Stimulated activated naive B cell treated with anti-CD40 and anti-IgM and Interleukin-4, amounts not matched to agents 10 μg/mL and 1 μg/mL and 100 μg/mL, for 72 hours (primary cell): ENCODE results near the gene RBMS3.
"Not testable (repeated sequence)": the region's sequence is repeated elsewhere in the genome, so short reads cannot be mapped to it uniquely, and the experiment has no call there.

ENCODE experiments used
- ATAC-seq, 2 donors: fragments of 150-1000 bp; cut with Tn5 transposase; replicated peaks; 2 replicates each; pipeline ENCODE4 v1.10.0; 2021; ENCODE audit warnings: moderate library complexity in 1 of 2
- DNase-seq: peaks from one replicate; pipeline ENCODE4 v3.0.0; 2021
- H3K27ac Mint-ChIP-seq: one replicate; pipeline ENCODE4 v1.8.0; 2022; ENCODE audit warnings: mild to moderate bottlenecking, mixed read lengths
- H3K27me3 Mint-ChIP-seq, 2 donors: one replicate each; pipeline ENCODE4 v1.8.0; 2022; ENCODE audit warnings: mixed read lengths in 2 of 2
- H3K36me3 Mint-ChIP-seq, 2 donors: one replicate each; pipeline ENCODE4 v1.8.0; 2022; ENCODE audit warnings: mixed read lengths in 2 of 2, mild to moderate bottlenecking in 1 of 2
- H3K4me1 Mint-ChIP-seq, 2 donors: one replicate each; pipeline ENCODE4 v1.8.0; 2022; ENCODE audit warnings: mixed read lengths in 2 of 2, mild to moderate bottlenecking in 1 of 2
- H3K4me3 Mint-ChIP-seq, 2 donors: one replicate each; pipeline ENCODE4 v1.8.0; 2022; ENCODE audit warnings: mild to moderate bottlenecking in 2 of 2, mixed read lengths in 2 of 2, moderate library complexity in 1 of 2
- H3K9me3 Mint-ChIP-seq, 2 donors: one replicate each; pipeline ENCODE4 v1.8.0; 2022; ENCODE audit warnings: mixed read lengths in 2 of 2, mild to moderate bottlenecking in 1 of 2

The RBMS3 gene

GRCh38 chr3:29353807-29354206 lies 72.9 kb downstream of the RBMS3 start:
- ATAC-seq (no peak), DNase-seq (no peak)
- H3K9me3 Mint-ChIP-seq = no peaks in the 10 kb centered on the region
- H3K27me3 Mint-ChIP-seq = no peaks in the 10 kb centered on the region
- no peak overlapping the region for H3K4me3 Mint-ChIP-seq
- H3K36me3 Mint-ChIP-seq = no peaks in the 10 kb centered on the region
- H3K4me1 Mint-ChIP-seq = no peaks in the 10 kb centered on the region
- H3K27ac Mint-ChIP-seq = no peak overlapping the region

DNA sequence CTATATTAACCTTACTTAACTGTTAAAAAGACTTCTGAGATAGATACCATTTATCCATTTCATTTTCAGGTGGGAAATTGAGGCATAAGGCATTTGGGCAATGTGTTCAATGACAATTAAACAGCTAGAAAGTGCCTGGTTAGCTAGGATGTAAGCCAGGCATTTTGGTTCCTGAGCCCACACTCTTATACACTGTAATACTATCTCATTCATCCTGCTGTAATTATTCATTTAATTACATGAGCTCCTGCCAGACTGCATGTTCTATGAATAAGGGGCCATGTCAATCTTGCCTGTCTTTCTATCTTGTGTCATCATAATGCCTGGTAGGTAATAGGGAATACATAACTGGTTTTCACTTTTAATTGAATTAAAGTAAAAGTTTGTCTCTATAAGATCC lies 74.0 kb downstream of the RBMS3 start:
- no peak for ATAC-seq
- Mint-ChIP-seq H3K9me3 (no peaks in the 10 kb centered on the region), H3K36me3 (no peaks in the 10 kb centered on the region), H3K4me1 (no peaks in the 10 kb centered on the region), H3K4me3 (no peak overlapping the region), H3K27me3 (no peaks in the 10 kb centered on the region), H3K27ac (no peak overlapping the region)
- no peak for DNase-seq

DNA sequence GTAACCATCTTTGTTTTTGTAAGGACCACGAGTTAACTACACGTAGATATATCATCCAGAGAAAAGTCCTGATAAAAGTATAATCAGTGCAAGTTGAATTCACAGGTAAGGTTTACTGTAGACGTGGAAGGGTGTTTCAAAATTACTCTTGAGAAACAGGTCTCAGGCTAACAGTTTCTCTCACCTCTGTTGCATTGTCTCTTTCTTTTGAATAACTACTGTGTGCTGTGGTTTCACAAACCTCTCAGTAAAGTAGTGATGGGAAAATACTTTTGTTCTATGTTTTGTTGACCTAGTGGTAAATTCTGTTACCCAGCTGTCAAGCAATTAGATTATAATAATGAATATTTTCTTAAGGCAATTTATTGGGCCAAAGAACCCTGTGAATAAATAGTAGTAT lies 75.2 kb downstream of the RBMS3 start:
- no peak overlapping the region for H3K27ac Mint-ChIP-seq
- H3K9me3 Mint-ChIP-seq = peaks cover 0 to 2% of the 10 kb centered on the region in 2 donors
- ATAC-seq (no peak), DNase-seq (no peak)
- no peaks in the 10 kb centered on the region for H3K36me3 Mint-ChIP-seq
- H3K4me3 Mint-ChIP-seq = no peak overlapping the region
- no peaks in the 10 kb centered on the region for H3K27me3 Mint-ChIP-seq
- no peaks in the 10 kb centered on the region for H3K4me1 Mint-ChIP-seq

DNA sequence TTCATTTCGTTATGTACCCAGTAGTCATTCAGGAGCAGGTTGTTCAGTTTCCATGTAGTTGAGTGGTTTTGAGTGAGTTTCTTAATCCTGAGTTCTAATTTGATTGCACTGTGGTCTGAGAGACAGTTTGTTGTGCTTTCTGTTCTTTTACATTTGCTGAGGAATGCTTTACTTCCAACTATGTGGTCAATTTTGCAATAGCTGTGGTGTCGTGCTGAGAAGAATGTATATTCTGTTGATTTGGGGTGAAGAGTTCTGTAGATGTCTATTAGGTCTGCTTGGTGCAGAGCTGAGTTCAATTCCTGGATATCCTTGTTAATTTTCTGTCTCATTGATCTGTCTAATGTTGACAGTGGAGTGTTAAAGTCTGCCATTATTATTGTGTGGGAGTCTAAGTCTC lies 79.4 kb downstream of the RBMS3 start:
- not testable (repeated sequence) for H3K4me3 Mint-ChIP-seq, H3K4me1 Mint-ChIP-seq, DNase-seq, H3K36me3 Mint-ChIP-seq, H3K27me3 Mint-ChIP-seq, ATAC-seq, H3K27ac Mint-ChIP-seq, H3K9me3 Mint-ChIP-seq

- Mint-ChIP-seq H3K9me3 (peaks cover 0 to 2% of the 10 kb centered on the region in 2 donors), H3K36me3 (no peaks in the 10 kb centered on the region), H3K4me1 (peaks cover 2 to 5% of the 10 kb centered on the region in 2 donors), H3K27me3 (no peaks in the 10 kb centered on the region), H3K4me3 (no peak overlapping the region), H3K27ac (no peak overlapping the region)
- ATAC-seq (no peak), DNase-seq (no peak)
These were observed 82.2 kb downstream of the RBMS3 start for GRCh38 chr3:29363110-29363509.

- H3K9me3 Mint-ChIP-seq = peaks cover 0 to under 1% of the 10 kb centered on the region in 2 donors
- ATAC-seq (no peak), DNase-seq (no peak)
- H3K4me3 Mint-ChIP-seq = no peak overlapping the region
- no peaks in the 10 kb centered on the region for H3K27me3 Mint-ChIP-seq
- no peak overlapping the region for H3K27ac Mint-ChIP-seq
- no peaks in the 10 kb centered on the region for H3K36me3 Mint-ChIP-seq
- peaks cover 2 to 5% of the 10 kb centered on the region in 2 donors for H3K4me1 Mint-ChIP-seq
These were observed 89.2 kb downstream of the RBMS3 start for GRCh38 chr3:29370021-29370420.

DNA sequence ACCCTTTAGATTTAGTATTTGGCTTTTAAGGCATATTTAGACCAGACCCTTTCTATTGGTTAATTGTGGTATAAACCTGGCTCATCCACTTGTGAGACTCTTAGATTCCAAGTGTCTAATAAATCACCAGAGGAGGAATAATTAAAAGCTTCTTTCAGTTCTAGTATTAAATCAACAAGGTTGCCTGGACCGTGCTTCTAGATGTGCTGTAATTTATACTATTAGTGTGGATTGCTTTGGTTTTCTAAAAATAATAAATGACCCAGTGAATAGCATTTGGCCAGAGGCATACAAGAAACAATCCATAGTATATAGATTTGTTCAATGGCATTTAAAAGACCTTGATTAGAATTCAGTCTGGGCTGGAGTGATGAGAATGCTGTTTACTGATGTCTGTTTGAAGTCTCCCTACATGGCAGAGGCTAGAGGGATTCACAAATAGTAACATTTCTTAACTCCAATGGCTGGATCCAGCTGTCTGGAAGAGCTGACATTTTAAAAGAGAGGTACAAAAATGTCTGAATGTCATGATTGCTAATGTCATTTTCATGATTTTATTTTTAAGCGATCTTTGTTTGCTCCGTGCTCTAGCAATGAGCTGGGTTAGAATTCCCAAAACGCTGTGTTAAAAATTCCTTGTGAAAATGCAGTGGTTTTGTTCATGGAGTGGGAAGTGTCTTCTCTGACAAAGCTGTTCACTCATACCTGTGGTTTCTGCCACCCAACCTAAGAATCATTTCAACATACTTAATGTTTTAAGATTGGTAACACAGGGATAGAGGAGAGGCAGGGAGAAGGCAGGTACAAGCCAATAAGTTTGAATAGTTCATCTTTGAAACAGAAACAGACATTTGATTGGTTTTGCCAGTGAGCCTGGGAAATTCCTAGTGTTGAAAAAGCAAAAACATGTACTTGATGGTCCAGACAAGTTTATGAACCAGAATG lies 89.9 kb downstream of the RBMS3 start:
- ATAC-seq = no peak
- no peak for DNase-seq

DNA sequence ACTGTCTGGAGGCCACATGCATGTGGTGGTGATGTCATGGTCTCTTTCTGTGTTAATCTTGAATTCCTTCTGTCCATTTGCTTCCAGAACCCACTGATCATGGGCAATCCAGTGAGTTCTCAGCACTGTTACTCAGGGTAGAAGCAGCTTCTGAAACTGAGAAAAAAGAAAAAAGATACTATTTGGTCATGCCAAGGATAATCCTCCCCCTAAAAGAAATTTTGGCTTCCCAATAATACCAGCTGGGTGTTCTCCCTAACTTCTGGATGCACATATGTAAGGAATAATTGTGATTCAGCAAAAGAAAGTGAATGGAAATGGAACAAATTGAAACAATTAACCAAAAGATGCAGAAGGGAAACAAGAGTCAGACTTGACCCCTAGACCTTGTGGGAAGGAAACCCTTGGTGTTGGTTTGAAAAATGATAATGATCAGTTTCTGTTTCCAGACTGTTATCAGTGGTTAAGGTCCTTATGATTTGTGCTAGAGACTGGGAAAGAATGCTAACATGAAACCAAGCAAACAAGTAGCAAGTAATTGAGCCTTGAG lies 92.3 kb downstream of the RBMS3 start:
- peaks cover 0 to 2% of the 10 kb centered on the region in 2 donors for H3K9me3 Mint-ChIP-seq
- no peak for DNase-seq
- no peak overlapping the region for H3K4me3 Mint-ChIP-seq
- H3K27ac Mint-ChIP-seq = no peak overlapping the region
- no peak for ATAC-seq
- no peaks in the 10 kb centered on the region for H3K27me3 Mint-ChIP-seq
- no peaks in the 10 kb centered on the region for H3K36me3 Mint-ChIP-seq
- no peaks in the 10 kb centered on the region for H3K4me1 Mint-ChIP-seq

More for the DNA sequence above, 89.9 kb downstream of the RBMS3 start:
- H3K27me3 Mint-ChIP-seq = no peaks in the 10 kb centered on the region
- no peak overlapping the region for H3K27ac Mint-ChIP-seq
- no peaks in the 10 kb centered on the region for H3K36me3 Mint-ChIP-seq
- peaks cover 0 to under 1% of the 10 kb centered on the region in 2 donors for H3K4me1 Mint-ChIP-seq
- peaks cover 0 to 2% of the 10 kb centered on the region in 2 donors for H3K9me3 Mint-ChIP-seq
- no peak overlapping the region for H3K4me3 Mint-ChIP-seq

DNA sequence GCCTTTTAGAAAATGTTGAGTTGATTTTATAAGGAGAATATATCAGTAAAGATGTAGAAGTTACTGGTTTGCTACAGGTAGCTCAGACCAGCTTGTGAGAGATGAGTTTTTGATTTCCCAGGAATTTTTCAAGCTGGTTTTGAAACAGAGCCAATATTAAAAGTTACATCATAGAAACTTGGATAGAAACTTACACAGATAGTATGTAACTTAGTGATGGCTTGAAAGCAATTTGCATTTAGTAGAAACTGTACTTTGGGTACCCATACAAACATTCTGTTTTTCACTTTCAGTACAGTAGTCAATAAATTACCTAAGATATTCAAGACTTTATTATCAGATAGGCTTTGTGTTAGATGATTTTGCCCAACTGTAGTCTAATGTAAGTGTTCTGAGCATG lies 93.4 kb downstream of the RBMS3 start:
- no peaks in the 10 kb centered on the region for H3K4me1 Mint-ChIP-seq
- no peak overlapping the region for H3K27ac Mint-ChIP-seq
- peaks cover 0 to 2% of the 10 kb centered on the region in 2 donors for H3K9me3 Mint-ChIP-seq
- H3K27me3 Mint-ChIP-seq = no peaks in the 10 kb centered on the region
- H3K4me3 Mint-ChIP-seq = no peak overlapping the region
- H3K36me3 Mint-ChIP-seq = no peaks in the 10 kb centered on the region
- DNase-seq (no peak), ATAC-seq (no peak)

- no peak for DNase-seq
- H3K4me1 Mint-ChIP-seq = peaks cover 3 to 13% of the 10 kb centered on the region in 2 donors
- H3K36me3 Mint-ChIP-seq = no peaks in the 10 kb centered on the region
- H3K27ac Mint-ChIP-seq = no peak overlapping the region
- no peak for ATAC-seq
- H3K9me3 Mint-ChIP-seq = peaks cover 0 to 2% of the 10 kb centered on the region in 2 donors
- H3K27me3 Mint-ChIP-seq = no peaks in the 10 kb centered on the region
- no peak overlapping the region for H3K4me3 Mint-ChIP-seq
These were observed 98.2 kb downstream of the RBMS3 start for GRCh38 chr3:29379097-29379496.

DNA sequence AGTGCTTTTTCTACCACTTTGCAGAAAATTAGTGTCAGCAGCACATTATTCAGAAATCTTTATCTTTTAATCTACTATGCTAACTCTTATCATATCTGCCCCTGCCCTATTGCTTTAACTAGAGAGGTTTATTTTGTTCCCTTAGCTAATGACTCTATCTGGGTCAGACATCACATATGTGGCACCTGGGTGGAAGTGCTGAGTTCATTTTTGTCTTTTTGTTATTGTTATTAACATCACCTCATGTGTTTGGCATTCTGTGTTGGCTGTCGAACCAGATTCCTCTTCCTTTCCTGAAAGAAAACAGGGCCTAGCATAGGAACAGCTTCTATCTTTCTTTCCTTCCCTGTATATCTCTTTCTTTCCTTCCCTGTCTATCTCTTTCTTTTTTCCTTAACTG lies 100.7 kb downstream of the RBMS3 start:
- Mint-ChIP-seq H3K4me1 (peaks cover 3 to 15% of the 10 kb centered on the region in 2 donors), H3K4me3 (no peak overlapping the region), H3K27me3 (no peaks in the 10 kb centered on the region), H3K9me3 (no peaks in the 10 kb centered on the region), H3K36me3 (no peaks in the 10 kb centered on the region), H3K27ac (no peak overlapping the region)
- DNase-seq (no peak), ATAC-seq (no peak)

- ATAC-seq (no peak), DNase-seq (no peak)
- Mint-ChIP-seq H3K27me3 (no peaks in the 10 kb centered on the region), H3K4me3 (no peak overlapping the region), H3K9me3 (no peaks in the 10 kb centered on the region), H3K27ac (no peak overlapping the region), H3K4me1 (peaks cover 3 to 18% of the 10 kb centered on the region in 2 donors), H3K36me3 (no peaks in the 10 kb centered on the region)
These were observed 101.5 kb downstream of the RBMS3 start for GRCh38 chr3:29382409-29382808.

GRCh38 chr3:29382845-29383244 lies 102.0 kb downstream of the RBMS3 start:
- ATAC-seq = no peak
- H3K9me3 Mint-ChIP-seq = no peaks in the 10 kb centered on the region
- H3K4me1 Mint-ChIP-seq = peaks cover 3 to 18% of the 10 kb centered on the region in 2 donors
- H3K27ac Mint-ChIP-seq = no peak overlapping the region
- DNase-seq = no peak
- no peaks in the 10 kb centered on the region for H3K27me3 Mint-ChIP-seq
- H3K36me3 Mint-ChIP-seq = no peaks in the 10 kb centered on the region
- H3K4me3 Mint-ChIP-seq = no peak overlapping the region

DNA sequence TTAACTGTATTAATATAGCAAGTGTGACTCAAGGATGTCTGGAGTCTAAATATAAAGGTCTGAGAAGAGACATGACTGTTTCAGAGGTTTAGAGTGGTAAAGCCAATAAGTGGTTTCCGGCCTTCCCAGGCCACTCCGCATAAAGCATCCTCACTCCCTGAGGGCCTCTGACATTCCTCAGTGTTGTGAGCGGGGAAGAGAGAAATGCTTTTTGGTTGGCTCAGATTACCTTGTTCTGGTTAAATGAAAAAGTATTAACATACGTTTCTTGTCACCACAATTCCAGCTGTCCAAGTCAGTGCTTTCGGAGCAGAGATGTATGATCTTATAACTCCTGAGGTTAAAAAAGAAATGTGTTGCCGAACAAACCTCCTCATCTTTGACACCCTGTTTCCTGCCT lies 103.8 kb downstream of the RBMS3 start:
- H3K27ac Mint-ChIP-seq = no peak overlapping the region

More for the DNA sequence above, 103.8 kb downstream of the RBMS3 start:
- no peak for ATAC-seq
- no peaks in the 10 kb centered on the region for H3K36me3 Mint-ChIP-seq
- no peak overlapping the region for H3K4me3 Mint-ChIP-seq
- H3K4me1 Mint-ChIP-seq = peaks cover 2 to 15% of the 10 kb centered on the region in 2 donors
- H3K9me3 Mint-ChIP-seq = no peaks in the 10 kb centered on the region
- no peaks in the 10 kb centered on the region for H3K27me3 Mint-ChIP-seq
- DNase-seq = no peak
